IPS DF 19.7 (cell line): ENCODE data around the gene CFAP221.
"Not testable (repeated sequence)": the region's sequence is repeated elsewhere in the genome, so short reads cannot be mapped to it uniquely, and the experiment has no call there.

Experiments
- DNase-seq: peaks from one replicate; pipeline ENCODE4 v3.0.0-alpha.2; 2013; ENCODE audit warnings: low read depth, low spot score

Gene CFAP221

DNA sequence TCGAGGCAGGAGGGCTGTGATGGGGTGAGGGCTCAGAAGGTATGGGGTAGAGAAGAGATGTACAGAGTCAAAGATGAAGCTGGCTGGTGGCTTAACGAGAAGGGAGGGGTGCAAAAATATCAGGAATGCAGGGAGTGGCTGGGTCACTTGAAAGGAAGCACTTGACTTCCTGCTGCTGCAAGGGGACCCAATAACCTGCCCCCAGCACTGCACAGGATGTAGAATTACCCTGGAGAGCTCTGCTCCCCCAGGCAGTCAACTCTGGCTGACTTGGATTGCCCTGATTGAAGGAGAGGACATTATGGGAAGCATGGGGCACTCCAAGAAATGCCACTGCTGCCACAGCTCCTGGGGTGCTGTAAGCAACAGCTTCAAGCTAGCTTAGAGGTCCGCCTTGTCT, 41.8 kb downstream of the CFAP221 start:
- no peak for DNase-seq

DNA sequence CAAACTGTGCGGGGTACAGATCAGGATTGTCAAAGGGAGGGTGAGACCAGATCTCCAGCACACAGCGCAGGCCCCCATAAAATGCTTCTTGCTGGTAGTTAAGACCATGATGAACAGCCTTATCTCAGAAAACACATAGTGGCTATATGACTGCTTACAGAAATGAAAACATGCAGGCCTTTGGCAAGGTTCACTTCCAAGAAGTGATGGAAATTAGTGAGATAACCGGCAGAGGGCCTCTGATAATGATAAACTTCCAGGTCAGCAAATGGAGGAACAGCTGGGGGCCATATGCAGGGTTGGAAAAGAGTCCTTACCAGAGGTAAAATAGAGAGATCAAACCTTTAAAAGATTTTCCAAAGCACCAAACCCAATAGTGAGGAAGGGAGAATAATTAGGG, 46.6 kb downstream of the CFAP221 start:
- DNase-seq = no peak

DNA sequence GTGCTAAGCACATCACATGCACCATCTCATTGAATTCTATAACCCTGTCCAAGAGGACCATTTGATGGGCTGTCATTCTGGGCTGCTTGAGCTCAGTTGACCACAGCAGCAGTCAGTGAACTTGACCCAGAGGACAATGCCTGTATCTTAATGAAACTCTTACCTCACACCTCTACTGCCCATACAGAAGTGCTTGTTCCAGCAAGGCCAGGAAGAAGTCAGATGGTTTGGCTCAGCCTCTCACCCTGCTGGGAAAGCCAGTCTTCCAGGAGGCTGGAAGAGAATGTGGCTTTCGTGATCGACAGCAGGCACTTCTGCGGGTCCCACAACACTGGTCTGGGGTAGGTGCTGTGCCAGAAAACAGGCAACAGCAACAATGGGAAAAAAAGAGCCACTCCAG, 47.3 kb downstream of the CFAP221 start:
- DNase-seq = no peak

DNA sequence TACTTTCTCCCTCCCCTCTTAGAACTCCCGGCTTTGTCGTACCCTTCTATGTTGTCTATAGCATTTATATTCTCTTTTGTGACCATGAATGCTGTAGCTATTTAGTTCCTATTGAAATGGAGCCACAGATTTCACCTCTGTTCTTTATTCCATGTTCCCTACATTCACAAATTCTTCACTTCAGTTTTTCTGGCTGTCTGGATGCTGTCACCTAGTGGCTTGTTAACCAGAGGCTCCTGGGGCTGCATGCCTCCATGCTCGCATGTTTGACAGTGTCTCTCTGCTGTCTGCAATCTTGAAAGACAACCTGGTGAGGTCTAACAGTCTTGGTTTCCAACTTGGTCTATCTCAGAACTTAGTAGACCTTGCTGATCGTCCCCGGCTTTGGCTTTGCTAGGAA, 48.2 kb downstream of the CFAP221 start:
- DNase-seq = no peak

DNA sequence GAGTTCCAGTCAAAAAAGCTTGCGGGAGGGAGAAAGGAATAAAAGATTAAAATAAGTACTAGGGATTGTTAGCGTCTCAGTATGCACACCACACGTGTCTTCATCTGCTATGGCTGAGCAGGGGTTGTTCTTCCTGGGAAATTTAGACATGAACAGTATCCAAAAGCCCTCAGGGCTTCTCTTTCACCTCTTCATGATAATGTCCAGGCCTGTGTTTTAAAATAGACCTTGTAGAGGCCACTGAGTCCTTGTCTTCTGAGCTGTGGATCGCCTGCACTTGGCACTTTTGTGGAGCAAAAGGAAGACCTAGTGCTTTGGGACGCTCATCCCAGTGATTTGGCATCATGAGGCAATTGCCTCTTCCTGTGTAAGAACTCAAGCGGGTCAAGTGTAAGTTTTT, 52.4 kb downstream of the CFAP221 start:
- no peak for DNase-seq

DNA sequence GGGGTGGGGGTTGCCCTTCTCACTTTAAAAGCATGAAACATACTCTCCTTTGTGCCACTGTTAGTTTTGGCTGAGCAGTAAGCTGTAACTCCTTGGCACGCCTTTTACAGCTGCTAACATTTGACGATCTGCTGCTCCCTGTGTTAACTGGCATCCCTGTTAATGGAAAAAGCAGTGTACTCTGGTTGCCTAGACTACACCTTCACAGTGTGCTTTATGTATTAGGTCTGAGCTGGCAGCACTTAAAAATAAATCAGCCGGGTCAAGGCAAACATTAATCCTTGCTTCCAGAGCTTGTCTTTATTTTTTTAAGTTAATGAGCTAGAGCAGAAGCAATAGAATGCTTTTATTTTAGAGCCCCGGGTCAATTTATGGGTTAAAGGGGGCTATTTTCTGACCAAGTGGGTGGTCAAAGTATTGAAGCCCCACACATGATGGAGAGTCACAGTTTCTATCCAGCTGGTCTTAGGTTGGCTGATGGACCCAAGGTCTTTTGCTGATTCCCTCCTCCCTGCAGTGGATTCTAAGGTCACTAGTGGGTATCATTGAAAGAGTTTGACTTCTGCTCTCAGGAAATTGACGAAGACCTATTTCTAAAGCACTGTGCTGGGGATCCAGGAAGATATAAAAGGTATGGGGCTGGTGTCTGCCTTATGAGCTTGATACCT, 54.5 kb downstream of the CFAP221 start:
- DNase-seq = no peak

DNA sequence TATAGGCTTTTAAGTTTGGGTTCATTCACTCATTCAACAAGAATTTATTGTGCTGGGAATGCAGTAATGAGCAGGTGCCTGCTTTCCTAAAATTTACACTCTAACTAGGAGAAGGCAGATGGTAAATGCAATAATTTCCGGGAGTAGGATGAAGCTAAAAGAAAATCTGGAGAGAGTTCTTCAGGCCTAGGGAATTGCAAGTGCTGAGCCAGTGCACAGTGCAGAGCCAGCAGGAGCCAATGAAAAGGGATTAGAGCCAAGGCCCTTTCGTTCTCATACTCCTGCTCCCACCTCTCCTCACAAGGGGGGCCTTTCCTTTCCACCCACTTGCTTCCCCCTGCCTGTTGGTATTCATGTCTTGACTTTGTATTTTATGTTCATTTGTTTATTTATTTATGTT, 55.1 kb downstream of the CFAP221 start:
- DNase-seq = no peak

DNA sequence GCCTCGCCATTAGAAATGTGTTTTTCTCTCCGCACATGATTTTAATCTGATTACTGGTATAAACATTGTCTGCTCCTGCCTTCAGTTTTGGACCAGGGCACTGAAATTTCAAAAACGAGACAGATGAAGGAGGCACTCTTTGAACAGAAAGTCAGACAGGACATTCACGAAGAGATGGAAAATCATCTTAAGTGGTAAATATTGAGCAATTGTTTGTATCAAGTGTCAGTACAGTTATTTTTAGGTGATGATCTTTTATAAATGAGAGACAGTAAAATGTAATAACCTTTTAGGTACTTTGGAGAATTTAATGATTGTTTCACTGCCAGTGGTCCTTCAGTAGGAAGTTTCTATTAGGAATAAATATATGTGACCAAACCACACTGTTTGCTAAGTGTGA, 60.8 kb downstream of the CFAP221 start:
- DNase-seq = no peak

DNA sequence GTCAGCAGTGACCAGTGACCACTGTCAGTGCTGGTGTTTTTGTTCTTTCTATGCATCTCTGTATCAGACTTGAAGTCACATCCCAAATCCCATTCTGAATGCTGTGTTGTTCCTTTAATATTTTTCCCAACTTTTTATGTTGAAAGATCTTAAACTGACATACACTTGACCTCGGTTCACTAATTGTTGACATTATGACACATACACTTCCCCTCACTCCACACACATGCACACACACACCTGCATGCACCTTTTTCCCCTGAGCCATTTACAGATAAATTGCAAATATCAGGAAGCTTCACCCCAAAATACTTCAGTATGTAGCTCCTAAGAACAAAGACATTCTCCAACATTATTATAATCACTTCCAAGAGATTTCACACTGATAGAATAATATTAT, 62.4 kb downstream of the CFAP221 start:
- no peak for DNase-seq

DNA sequence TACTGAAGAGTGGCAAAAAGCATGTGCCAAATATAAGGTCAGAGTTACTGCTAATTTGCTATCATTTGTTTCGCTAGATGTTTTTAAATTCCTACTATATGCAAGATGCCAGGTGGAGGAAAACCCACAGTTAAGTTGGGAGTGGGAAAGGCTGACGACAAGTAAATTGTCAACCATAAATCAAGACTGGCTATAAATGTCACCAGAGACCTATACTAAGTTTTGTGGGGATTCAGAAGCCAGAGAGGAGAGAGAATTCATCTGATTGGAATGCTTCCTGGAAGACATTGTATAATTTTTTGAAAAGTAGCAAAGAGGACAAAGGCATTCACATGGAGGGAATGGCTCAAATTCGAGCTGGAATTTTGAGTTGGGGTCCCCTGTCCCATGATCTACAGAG, 64.3 kb downstream of the CFAP221 start:
- no peak for DNase-seq

DNA sequence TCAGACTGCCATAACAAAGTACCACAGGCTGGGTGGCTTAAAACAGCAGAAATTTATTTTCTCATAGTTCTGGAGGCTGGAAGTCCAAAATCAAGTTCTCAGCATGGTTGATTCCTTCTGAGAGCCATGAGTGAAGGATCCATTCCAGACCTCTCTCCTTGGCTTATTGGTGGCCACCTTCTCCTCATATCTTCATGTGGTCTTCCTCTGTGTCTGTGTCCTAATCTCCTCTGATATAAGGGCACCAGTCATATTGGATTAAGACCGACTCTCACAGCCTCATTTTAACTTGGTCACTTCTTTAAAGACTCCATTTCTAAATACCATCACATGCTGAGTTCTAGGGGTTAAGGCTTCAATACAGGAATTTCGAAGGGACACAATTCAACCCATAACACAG, 65.1 kb downstream of the CFAP221 start:
- no peak for DNase-seq

DNA sequence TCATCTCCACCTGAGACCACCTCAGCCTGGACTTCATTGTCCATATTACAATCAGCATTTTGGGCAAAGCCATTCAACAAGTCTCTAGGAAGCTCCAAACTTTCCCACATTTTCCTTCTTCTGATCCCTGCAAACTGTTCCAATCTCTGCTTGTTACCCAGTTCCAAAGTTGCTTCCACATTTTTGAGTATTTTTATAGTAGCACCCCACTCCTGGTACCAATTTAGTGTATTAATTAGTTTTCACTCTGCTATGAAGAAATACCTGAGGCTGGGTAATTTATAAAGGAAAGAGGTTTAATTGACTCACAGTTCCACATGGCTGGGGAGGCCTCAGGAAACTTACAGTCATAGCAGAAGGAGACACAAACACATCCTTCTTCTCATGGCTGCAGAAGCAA, 69.9 kb downstream of the CFAP221 start:
- not testable (repeated sequence) for DNase-seq

DNA sequence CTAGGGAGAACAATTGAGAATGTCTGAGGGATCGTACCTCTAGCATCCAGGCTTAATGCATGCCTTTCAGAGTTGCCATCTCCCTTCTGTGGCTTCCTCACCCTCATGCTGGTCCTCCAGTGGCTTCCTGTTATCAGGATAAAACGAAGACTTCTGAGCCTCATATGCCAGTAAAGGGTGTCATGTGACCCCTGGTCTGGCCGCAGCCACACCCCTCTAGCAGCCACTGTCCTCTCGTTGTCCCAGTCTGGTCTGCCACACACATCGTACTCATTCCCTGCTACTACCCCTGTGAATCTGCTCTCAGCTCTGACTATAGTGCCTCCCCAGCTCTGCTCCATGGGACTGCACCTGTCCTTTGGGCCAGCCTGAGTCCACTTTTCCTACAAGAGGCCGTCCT, 72.2 kb downstream of the CFAP221 start:
- no peak for DNase-seq

DNA sequence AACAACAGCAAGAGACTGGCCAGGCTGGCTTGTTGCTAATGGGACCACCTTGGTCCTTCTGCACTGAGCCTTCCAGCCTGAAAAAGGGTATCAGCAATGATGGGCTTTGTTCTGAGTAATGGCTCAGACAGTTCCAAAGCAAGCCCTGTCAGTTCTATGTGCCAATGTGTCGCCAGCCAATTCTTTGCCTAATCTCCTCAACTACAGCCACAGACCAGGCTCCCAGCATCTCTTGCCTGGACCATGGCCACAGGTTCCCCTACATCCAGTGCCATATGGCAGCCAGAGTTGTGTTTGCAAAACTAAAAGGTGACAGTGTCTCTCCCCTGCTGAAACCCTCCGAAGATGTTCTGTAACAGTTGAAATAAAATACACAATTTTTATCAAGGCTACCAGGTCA, 73.2 kb downstream of the CFAP221 start:
- no peak for DNase-seq

DNA sequence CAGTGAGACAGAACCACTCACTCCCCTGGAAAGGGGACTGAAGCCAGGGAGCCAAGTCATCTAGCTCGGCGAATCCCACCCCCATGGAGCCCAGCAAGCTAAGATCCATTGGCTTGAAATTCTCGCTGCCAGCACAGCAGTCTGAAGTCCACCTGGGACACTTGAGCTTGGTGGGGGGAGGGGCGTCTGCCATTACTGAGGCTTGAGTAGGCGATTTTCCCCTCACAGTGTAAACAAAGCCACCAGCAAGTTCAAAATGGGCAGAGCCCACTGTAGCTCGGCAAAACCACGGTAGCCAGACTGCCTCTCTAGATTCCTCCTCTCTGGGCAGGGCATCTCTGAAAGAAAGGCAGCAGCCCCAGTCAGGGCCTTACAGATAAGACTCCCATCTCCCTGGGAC, 74.5 kb downstream of the CFAP221 start:
- DNase-seq = not testable (repeated sequence)

DNA sequence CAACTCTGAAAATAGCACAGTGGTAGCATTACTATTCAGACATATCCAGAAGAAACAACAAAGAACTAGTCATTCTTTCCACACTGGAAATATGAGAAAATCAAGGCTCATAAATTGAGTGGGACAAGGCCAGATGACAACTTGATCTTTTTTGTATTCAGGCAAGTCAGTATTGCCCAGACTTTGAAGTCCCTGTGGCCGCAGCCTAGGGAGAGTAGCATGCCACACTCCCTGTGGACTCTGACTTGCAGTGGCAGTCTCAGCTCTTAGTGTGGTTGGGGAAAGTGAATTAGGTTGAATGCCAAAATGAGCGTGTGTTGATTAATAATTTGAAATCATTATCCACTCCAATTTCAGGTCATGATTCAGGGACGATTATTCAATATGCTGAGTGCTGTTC, 81.0 kb downstream of the CFAP221 start:
- no peak for DNase-seq

DNA sequence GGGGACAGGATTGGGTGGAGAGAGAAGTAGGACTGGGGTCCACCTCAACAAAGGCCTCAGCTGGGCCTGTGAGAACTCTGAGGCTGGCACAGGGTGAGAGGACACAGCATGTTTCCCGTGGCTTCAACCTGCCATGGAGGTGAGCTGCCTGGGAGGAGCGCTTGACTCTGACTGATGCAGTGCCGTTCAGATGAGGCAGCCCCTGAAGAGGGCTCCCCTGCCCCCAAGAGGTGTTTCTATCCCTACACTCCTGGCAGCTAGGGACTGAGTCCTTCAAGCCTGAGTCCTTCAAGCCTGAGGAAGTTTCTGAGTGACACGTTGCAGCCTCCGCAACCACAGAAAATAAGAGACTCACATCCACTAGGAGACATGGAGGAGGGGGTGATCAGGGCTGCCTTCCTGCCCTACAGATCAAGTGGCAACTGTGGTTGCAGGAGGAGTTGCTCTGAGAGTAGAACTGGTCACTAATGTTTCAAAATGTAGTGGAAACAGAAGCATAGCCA, 85.1 kb downstream of the CFAP221 start:
- no peak for DNase-seq

DNA sequence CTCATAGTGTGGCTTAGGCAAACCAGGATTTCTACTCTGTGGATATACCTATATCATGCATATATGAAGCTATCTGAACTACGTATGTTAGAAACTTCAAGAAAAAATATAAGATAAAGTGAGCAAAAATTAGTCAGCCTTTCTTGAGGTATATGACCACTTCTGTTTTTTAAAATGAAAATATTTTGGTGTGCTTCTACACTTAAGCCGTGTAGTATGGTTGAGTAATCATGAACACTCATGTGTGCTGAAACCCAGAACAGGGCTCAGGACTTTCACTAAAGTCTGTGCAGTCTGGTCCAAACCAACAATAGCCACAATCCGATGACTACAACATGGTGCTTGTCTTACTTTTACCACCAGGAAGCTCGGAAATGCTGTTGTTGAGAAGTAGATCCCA, 85.9 kb downstream of the CFAP221 start:
- no peak for DNase-seq

DNA sequence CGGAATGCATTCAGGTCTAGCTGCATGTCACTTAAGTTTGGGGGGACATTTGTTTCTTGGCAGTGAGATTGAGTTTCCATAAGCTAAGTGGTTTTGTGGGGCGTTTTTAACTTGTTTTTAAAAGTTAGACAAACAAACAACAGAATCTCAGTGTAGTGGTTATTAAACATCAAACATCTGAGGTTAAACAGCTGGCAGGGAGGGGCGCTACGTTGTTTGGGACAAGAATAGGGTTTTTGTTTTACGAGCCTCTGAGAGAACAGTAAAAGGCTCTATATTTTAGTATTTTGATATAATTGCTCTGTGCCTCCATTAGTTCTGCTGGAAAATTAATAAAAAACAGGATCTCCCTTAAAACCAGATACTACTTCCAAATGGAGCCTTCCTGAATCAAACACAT, 93.1 kb downstream of the CFAP221 start:
- DNase-seq = no peak

DNA sequence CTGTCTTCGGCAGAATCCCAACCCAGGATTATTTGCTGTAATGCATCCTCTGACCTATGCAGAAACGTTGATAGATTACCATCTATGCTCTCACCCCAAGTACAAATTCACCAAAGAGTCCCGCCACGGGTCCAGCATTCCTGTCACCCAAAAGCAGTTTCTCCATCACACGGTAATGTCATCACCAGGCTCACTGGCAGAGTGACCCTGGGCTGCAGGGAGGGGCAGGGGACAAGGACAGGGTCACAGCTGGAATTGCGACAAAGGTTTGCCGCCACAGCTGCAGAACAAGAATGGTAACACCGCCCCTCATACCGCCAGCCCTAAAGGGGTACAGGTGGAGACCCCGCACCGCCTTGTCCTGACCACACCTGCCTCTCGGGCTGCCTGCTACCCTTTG, 94.0 kb downstream of the CFAP221 start:
- no peak for DNase-seq

DNA sequence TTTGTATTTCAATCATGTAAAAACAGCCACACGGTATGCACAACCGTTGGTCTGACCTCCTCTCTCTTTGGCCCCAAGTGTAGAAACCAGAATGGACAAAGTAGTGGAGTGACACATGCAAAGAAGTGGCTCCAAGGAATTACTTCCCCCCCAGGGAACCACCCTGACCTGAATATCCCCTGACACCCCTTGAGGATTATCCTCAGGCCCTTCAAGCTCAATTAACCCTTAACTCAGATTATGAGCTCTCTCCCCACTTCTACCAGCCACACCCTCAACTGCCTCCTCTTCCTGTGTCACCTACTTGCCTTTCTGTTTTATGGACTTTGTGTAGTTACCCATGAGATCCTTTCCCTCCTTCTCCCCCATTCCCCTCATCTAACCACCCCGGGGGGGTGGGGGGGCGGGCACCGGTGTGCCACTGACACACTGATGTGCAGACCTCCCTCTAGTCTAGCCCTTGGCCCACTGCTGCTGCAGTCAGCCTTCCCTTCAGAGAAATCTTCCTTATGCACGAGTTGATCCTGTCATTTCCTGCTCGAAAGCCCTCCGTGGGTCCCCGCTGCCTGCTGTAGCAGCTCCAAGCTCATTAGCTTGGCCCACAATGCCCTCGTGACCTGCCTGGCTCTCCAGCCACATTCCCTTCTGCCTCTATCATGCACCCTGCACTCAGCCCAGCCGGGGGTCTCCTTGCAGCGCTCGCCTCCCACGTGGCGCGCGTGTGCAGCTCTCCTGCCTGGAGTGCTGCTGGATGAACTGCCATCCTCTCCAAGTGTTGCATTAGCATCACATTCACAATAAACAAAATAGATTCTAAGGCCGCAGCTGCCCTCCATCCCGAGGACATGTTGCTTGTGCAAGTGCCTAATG, 94.7 kb downstream of the CFAP221 start:
- no peak for DNase-seq

DNA sequence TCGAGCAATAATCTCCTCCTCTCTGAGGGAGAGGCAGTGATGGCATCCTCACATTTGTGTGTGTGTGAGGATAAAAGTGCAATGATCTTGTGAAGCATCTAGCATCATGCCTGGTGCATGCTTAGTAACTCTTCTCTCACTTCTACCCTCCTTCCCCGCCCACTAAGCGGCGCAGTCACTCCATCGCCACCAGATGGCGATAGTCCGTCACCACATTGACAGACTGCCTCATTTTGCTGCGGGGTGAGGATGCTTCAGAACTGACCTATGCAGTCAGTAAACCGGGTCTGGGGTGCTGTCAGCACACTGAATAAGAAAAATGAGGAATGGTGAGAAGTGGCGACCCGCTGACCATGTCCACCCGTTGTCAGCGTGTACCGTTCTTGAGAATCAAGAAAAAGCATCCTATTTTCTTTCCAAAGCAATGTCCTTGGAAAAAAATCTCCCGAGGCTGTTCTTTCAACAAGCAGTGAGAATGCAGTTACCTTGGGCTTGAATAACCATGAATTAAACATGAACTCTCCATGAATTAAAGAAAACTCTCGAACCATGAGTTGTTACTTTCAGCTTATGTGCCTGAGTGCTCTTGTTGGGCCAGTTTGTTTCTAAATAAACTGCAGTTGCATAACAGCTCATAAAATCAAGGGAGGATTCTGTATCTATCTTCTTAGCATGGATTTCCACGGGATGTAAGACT, 97.5 kb downstream of the CFAP221 start:
- peak; percentile 60 for DNase-seq

DNA sequence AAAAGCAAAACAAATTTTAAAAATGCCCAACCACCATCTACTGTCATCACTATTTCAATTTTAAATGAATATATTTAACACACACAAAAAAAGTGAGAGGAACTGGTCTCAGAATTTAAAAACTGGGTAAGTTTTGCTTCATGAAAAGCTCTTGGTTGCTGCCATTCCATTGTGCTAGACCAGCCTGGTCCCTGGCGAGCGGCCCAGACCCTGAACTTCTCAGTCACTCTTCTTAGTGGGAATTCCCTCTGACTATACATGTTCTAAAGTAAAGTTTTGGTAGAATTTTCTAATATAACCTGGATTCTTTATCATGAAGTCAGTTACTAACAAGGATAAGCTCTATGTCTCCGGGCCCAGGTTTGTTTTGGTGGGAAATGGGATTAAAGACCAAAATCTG, 99.9 kb downstream of the CFAP221 start:
- DNase-seq = no peak
